SK-MEL-5 (cell line): ENCODE measurements around the gene PIWIL1. TPM values are rescaled to one million over a fixed set of nuclear protein-coding genes. Genes with fewer than 3 reads are reported as not detected.

Experiments used
- DNase-seq: peaks from one replicate; pipeline ENCODE4 v3.0.0-alpha.2; 2016; ENCODE audit warnings: low read depth, low spot score
- in situ Hi-C: cut with HindIII; loops from 2 replicates; pipeline ENCODE4 v1.10.0; 2016; ENCODE audit warnings: low sequenced_read_pairs, high pct_unique_total_duplicates, low pct_unique_long_range_greater_than_20kb
- polyA plus RNA-seq, 2 experiments: library from polyadenylated mRNA; depleted of rRNA; stranded (reverse); fragments of >200 nt; gene quantifications; 2 replicates each; pipeline ENCODE4 v1.2.3, GENCODE V29; 2015
- total RNA-seq: library from RNA; depleted of rRNA; stranded (reverse); fragments of >200 nt; shearing (Covaris generic); gene quantifications from 2 replicates; pipeline ENCODE4 v1.2.3, GENCODE V29; 2014; rRNA removed

PIWIL1 gene
- total RNA-seq: not detected in 2 replicates
- not detected in 2 replicates for polyA plus RNA-seq (2015; cell fraction: cytosol; rRNA removed)
- not detected in 2 replicates for polyA plus RNA-seq (2015; cell fraction: nucleus; rRNA removed)

DNA sequence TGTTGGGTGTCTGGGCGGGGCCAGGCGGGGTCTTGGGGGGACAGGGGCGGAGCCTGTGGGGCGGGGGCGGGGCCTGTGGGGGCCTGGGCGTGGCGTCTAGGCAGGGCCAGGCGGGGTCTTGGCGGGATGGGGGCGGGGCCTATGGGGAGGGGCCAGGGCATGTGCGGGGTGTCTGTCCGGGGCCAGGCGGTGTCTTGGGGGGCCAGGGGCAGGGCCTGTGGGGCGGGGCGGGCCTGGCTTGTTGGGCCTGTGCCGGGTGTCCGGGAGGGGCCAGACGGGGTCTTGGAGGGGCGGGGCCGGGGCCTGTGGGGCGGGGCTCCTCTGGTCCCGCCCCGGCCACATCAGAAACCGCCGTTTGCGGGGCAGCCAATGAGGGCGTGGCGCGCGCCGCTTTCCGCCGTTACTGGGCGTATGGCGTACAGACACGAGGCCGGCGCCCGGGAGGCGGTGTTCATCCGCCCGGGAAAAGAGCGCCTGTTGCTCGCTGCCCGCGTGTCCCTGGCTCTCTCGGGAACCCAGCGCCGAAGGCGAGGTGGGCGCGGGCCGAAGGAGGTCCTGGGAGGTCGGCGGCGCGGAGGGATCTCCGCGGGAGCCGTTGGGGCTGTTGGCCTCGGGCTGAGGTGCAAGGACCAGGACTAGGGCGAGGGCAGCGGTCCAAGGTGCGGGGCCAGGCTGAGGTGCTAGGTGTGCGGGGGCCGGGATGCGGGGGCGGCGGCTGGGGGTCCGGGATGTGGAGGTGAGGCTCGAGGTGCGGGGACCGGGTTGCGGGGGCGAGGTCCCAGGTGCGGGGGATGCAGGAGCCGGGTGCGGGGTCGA is at the start of gene PIWIL1:
PIWIL1 (plus strand) TSS at position 400 of the 816 bp plus-strand sequence. CDS start 4,705 bp downstream, outside the sequence.
- in situ Hi-C loops: no loop called here
- DNase-seq: no peak

DNA sequence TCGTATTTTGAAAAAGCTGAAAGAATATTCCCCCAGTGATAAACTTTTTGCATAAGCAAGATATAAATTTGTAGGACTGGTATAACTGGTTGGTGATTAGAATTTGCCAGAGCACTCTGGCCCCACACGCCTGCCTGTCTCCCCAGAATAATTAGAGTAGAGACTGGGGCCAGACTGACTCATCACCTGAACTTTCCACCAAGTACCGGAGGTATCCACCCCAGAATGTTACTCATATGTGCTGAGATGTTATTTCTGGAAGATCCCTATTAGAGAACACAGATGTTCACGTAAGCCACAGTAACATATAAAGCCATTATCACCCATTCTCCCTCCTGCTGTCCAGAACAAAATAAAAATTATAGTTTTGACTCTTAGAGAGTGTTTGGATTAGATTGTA is 49.5 kb upstream of the PIWIL1 start:
- in situ Hi-C loops: no loop called here

DNA sequence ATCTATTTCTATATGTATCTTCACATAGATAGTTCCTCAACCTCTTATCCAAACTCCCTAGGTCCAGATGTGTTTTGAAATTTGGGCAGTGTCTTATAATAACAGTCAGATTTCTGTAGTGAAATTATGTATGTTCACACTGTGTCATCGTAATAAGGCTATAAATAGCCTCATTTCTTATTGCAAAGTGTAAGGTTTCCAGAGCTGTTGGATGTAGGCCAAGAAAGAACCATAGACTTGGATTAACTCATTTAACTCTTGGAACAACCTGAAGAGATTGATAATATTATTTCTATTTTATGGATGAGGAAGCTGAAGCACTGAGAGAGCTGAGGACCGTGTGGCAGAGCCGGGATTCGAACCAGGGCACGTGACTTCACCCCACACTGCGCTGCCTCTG is 49.0 kb upstream of the PIWIL1 start:
- in situ Hi-C loops: no loop called here
- no peak for DNase-seq

More for the DNA sequence above, 49.5 kb upstream of the PIWIL1 start:
- DNase-seq: no peak

DNA sequence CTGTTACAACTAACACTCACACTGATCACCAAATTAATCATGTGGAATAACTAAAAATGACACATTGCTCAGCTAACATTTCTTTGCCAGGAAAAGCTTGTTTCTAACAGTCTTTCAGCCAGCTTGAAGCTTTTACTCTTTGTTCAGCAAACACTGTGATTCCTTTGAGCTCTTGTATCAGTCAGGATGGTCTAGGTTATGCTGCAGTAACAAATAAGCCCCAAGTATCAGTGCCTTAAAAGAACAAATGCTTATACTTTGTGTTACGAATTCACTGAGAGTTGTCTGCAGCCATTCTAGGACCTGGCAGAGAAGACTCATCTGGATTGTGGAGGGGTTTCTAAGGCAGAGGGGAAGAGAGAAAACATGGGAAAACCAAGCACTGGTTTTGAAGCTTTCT is 47.6 kb upstream of the PIWIL1 start:
- no peak for DNase-seq
- in situ Hi-C loops: no loop called here

DNA sequence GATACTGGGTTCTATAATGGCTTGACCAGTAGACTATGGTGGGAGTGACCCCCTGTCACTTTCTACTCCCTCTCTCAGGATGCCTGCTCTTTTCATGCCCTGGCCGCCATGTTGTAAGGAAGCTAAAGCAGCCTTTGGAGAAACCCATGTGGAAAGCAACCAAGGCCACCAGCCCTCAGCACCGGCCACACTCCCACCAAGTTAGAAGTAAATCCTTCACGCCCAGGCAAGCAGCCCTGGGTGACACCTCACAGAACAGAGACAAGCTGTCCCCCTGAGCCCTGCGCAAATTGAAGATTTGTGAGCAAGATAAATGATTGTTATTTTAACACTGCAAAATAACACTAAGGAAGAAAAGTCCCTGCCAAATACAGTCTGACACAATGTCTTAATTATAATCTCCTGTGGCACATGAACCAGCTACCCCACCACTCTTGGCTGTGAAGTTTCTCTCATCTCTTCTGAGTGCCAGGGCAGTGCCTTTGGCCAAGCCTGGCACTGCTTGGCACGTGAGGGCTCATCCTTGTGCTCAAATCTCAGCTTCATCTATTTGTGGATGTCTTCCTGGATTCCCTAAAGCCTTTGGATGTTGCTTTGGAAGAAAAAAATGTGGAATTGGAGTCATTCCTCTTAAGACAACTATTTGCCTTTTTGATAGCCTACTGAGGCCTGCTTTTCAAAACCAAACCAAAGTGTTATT is 39.2 kb upstream of the PIWIL1 start:
- DNase-seq: no peak
- in situ Hi-C loops: no loop called here

DNA sequence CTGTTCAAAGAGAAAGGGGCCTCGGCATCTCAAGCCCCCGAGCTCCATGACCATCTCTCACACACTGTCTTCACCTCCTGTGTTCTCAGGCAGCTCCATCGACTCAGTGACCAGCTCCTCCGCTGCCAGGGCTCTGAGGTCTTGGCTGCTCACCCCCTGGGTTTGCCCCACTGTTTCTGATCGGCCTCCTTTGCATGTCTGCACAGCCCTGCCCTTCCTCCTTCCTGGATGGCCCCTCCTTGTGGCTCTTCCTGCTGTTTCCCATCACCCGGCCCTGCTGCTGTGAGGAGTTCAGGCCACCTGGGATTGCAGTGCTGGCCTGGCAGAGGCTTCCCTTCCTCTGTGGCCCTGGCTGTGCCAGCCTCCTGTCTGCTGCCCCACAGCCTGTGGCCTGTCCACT is 38.1 kb upstream of the PIWIL1 start:
- DNase-seq: no peak
- in situ Hi-C loops: no loop called here

DNA sequence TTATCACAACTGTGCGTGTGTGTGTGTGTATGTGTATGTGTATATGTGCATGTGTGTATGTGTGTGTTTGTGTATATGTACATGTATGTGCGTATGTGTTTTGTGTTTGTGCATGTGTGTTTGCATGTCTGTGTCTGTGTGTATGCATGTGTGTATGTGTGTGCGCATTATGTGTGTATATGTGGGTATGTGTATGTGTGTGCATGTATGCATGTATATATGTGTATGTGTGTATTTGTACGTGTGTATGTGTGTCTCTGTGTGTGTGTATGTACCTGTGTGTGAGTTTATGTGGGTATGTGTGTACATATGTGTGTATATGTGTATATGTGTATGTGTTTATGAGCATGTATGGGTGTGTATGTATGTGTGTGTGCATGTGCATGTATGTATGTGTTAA is 37.6 kb upstream of the PIWIL1 start:
- no peak for DNase-seq
- in situ Hi-C loops: no loop called here

DNA sequence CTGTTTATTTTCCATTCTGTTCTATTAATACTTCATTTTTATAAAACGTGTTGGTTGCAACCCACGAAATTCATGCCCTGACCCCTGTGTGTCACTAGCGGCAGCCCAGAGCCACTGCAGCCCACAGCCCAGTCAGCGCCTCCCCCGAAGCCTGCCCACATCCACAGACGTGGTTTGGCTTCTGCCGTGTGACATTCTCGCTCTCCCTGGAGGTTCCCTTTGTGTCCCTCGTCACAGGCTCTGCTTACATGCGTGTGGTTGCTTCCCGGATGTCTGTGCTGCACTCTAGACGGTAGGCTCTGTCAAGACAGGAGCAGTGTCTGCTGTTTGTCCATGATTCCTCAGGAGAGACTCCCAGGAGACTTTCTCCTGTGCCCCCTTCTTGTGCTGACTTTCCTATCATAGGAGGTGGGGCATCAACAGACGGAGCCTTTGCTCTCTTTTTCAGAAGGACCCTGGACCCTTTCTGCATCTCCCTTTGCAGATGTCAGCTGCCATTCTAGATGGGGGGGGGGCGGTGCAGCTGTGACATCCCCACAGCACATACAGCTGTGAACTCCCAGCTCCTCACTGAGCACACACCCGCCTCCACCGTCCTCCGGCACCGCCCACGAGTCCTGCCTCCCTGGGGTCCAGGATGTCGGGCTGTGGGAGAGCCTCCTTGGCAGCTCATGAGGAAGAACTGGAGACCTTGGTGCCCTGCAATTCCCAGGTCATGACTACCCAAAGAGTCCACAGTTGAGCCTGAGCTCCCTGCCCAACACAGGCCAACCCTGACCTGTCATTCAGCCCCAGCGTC is 36.8 kb upstream of the PIWIL1 start:
- in situ Hi-C loops: no loop called here
- no peak for DNase-seq

DNA sequence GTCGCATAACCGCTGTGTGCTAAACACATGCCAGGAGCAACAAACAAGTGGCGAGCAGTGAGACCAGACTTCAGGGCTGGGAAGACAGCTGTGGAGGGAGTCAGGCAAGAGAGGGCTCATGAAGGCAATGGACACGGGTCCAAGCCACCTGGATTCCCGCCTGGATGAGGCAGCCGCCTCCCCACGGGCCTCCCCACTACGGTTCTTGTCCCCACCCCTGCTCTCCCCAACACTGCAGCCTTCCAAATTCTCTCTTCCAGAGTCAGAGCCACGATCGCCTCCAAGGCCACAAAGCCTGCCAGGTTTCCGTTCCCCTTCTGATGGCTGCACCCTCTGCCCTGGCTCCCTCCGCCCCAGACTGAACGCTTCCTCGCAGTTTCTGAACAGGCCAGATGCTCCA is 36.1 kb upstream of the PIWIL1 start:
- in situ Hi-C loops: no loop called here
- no peak for DNase-seq

DNA sequence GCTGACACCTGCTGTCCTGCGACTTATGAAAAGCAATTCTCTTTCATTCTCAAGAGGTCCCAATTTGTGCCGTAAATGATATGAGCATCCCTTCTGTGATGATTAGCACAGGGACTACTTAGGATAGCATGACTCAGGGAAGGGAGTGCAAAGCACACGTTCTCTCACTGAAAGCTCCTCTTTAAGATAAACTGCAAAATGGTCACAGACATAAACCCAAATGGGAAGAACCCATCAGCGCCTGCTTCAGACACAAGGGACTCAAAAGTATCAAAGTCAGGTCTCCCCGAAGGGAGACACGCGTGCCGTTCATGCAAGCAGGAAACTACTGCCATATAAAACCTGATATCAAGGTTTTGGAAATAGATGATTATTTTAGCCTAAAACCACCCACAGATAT is 33.9 kb upstream of the PIWIL1 start:
- in situ Hi-C loops: no loop called here
- DNase-seq: no peak

DNA sequence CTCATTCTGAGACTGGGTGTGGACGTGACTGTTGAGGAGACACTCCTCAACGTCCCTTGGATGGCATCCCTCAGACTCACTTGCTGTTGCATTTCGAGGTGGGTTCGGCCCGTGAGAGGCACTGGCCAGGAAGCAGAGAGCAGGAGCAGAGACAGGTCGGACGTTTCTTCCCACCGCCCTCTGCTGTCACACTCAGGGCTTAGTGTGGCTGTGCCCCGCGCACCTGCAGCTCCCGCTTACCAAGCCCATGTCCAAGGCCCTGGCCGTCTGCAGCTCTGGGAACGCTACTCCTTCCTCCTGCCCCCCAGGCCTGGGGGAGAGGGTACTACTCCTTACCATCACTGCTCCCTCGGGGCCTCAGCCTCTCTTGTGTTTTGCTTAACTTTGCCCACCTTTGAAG is 29.8 kb upstream of the PIWIL1 start:
- in situ Hi-C loops: no loop called here
- DNase-seq: no peak

DNA sequence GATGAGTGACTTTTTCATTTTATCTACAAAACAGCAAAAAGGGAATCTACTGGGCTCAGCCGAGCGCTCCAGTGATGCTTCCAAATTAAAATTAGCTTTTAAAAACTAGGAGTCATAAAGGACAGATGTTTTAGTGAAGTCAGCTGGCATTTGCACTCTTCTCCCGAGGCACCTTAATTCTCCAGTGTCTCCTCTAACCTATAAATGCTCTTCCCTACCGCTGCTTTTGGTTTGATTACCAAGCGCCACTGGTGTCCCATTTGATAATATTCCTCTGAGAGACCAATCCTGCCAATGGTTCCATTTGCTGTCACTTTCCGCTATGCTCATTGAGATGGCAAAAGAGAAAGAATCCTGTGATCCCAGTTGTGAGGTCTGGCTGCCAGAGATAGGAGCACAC is 29.3 kb upstream of the PIWIL1 start:
- DNase-seq: no peak
- in situ Hi-C loops: no loop called here

DNA sequence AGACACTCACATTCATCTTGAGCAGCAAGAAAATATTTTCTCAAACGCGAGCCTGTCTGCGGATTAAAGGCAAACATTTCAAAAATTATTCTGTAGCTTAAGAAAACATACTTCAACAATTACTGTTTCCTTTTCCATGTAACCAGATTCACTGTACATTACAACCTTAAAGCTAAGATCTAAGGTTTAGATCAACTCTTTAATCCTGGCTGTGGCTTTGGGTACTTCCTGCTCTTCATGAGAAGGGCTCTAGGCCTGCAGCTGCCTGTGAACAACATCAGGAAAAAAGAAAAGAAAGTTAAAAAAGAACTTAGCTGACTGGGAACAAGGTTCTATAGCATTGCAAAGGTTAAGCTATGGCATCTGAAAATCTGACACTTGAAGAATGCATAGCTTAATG is 21.4 kb upstream of the PIWIL1 start:
- no peak for DNase-seq
- in situ Hi-C loops: no loop called here

DNA sequence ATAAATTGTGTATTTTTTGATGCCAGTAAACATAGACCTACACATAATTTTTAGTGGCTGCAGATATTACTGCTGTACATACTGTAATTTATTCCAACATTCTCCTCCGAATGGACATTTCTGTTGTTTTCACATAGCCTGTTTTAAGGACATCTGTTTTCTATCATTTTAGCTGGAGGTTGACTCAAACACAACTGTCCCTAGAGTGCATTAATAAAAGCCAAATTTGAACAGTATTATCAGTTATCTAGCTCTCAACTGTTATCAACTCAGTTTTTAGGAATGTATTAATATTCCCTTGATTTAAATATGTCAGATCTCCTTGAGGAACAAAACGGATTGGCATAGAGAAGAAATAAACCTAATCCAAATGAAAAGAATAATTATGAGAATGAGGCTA is 17.2 kb upstream of the PIWIL1 start:
- in situ Hi-C loops: no loop called here
- DNase-seq: no peak

DNA sequence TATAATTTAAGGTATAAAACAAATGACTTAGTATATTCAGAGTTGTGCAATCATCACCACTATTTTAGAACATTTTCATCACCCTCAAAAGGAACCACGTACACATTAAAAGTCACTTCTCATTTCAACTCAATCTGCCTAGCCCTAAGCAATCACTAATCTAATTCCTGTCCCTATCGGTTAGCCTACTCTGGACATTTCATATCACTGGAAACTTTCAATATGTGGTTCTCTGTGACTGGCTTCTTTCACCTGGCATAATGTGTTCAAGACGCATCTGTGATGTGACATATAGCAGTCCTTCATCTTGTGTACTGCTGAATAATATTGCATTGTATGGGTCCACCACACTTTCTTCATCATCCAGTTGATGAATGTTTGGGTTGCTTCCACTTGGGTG is 15.4 kb upstream of the PIWIL1 start:
- in situ Hi-C loops: no loop called here
- no peak for DNase-seq

DNA sequence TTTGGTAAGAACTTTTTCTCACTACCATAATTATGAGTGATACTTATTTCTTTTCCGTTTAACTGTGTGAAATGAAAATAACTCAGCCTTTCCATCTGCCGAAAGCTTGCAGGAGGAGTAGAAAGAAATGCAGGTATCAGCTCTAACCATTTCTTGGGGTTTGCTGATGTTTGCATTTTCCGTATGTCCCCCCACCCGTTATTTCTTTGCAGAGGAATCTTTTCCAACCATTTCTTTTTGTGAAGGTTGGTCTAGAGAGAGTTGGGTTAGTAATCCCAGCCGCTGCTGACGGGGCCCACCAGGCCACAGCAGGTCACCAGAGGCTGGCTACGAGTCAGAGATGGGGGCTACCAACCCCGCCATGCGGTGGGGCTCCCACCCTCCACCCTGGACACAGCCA is 7.0 kb upstream of the PIWIL1 start:
- in situ Hi-C loops: no loop called here
- no peak for DNase-seq

DNA sequence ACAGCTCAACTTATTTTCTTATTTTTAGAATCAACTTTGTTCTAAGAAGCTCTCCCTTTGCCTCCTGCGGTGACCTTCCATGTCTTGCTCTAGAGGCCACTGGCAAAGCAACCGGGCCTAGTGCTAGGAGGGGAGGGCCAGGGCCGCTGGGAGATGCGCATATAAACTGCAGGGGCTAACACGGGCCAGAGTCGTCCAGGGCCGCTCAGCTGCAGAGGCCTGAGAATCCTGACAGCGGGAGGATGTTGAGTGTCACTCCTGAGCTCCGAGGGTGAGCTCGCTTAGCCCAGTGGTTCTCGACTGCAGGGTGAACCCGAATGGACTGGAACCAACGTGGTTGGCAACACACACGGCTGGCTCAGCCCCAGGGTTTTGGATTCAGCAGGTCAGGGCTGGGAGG is 6.5 kb upstream of the PIWIL1 start:
- in situ Hi-C loops: no loop called here
- no peak for DNase-seq

DNA sequence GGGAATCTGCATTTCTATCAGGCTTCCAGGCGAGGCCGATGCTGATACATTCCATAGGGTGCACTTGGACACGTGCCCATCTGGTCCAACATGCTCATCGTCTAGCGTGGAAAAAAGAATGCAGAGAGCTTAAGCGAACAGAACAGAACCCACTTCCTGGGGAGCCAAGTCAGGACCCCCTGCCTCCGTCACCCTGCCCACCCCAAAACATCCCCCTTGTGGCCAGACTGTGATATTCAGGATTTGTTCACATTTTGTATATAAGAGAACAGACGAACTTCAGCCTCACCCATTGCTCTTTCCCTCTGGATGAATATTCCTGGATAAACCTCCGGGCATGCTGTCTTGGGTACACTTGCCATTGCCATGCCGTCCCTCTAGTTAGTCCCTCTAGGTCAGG is 4.3 kb upstream of the PIWIL1 start:
- DNase-seq: no peak
- in situ Hi-C loops: no loop called here
